Epithelial cell of prostate (primary cell): ENCODE measurements around the gene NUAK2.

Experiments used
- DNase-seq: peaks from one replicate; pipeline ENCODE4 v3.0.0-alpha.2; 2011; ENCODE audit warnings: low read depth, low spot score
- H3K27ac ChIP-seq: fragments of 450-650 bp; 2 replicates; pipeline ENCODE4 v1.5.1; 2017; ENCODE audit warnings: mild to moderate bottlenecking

Gene NUAK2

DNA sequence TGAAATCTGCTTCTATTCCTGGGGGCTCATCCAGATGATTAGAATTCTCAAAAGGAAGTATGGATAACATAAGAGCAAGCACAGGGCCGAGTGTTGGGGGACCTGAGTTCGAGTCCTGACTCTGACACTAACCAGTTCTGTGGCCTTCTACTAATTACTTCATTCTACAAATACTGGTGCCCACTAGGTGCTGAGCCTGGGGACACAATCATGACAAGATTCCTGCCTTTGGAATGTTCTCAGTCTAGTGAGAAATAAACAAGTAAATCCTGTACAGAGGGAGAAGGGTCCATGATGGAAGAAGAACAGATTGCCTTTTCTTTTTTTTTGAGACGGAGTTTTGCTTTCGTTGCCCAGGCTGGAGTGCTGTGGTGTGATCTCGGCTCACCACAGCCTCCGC, 2.2 kb upstream of the NUAK2 start:
- H3K27ac ChIP-seq = no peak overlapping the region
- DNase-seq = no peak

DNA sequence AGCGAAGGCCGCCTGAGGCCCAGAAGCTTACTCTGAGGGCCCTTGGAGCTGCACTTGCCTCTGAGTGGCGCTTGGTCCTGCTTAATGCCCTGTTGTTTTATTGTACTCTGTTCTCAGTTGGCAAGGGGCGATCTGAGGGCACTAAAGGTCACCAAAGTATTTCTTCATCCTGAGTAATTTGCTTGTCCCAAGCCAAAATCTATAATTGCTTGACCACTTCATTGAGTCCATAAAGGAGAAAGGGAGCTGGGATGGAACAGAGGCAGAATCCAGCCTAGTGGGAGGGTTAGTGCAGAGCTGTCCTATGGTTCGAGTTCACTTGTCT, 376 bp upstream of the NUAK2 start:
- H3K27ac ChIP-seq = no peak overlapping the region
- DNase-seq = no peak

DNA sequence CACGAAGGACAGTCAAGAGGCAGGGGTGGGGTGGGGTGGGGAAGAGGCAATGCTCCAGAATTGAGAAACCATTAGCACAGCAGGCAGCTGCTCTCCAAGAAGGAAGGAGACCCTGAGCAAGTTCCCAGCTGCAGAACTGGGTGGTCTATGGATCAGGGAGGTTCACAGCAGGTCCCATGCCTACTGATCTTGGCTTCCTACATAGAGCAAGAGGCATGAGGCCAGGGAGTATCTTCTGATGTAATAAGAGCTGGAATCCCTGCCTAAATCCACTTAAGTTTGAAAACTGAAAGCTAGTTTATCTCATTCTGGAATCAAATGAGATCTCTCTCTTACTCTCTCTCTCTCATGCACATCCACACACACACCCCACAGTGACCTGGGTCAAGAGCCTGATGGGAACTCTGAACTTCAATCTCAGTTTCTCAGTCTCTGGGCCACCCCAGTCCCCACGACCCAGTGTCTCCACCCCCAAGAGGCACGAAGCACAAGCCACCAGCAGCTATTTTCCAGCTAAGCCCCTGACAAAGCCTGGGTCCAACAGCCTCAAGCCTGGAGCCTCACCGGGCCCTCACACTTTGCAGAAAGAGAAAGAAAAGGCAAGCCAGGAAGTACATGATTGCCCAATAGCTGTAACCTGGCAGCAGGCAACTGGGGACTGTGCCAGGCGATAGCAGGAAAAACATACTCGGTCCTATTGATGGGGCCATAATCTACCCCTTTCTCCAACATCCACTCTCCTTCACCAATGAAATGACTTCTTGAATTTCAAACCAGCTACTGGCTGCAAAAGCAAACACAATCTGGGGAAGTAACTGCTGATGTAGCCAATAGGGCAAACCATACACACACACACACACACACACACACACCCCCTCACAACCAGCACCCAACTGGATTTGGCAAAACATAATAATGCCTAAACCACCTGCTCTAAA, 2.2 kb downstream of the NUAK2 start:
- DNase-seq = no peak

DNA sequence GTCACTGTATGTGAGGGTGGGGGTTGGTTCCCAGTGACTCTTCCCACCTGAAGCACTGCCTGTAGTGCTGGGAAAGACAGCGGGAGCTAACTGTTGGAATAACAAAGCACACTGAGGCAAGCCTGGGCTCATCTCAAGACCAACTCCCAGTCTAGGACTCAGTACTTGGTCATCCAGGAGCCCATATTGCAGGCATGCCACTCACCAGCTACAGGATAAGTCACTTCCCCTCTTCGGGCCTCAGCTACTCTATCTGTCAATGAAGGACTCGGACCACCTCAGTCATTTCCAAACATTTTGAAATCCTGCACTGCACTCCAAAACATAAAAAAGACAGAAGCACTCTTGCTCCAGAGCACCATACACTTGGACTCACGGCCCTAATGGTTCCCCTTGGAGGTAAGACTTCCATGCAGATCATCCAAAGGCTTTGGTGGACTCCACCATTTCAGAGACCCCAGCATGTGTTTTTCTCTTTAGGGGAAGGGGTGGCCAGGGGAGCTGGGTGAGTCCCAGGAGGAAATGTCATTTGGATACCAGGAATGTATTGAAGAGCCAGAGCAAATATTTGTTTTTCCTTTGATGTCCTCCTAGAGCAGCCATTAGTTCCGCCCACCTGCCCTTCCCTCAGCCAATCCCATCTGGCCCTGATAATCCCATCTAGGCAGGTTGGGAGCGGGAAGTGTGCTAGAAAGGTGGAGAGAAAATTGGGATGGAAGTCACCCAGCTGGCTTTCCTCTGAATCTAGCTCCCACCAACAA, 3.1 kb downstream of the NUAK2 start:
- H3K27ac ChIP-seq = peak overlapping the region; percentile 97

More for the DNA sequence above, 2.2 kb downstream of the NUAK2 start:
- peak overlapping the region; percentile 97 for H3K27ac ChIP-seq

DNA sequence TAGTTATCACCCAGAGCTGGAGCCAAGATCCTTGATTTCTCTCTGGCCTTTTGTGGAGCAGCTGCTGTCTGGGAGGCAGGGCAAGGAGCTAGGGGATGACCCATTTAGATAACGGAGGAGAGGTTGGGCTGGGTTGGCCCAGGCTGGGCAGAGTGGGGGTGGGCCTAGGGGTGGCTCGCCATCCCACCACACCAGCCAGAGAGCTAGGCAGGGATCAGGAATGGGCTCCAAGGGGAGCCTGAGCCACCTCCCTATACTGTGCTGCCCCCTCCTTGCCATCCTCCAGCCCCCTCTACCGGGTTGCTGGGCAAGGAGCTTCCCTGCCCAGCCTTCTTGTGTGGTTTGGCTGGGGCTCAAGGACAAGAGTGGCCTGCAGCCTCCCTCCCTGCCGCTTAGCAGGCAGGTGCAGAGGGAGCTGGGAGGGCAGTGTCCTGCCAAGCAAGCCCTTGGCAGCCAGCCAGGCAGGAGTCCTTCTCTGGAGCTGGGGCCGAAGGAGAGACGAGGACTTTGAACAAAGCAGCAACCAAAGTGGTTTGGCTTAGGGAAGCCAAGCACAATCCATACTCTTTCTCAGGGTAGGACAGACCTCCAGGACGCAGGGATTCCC, 4.1 kb downstream of the NUAK2 start:
- peak overlapping the region; percentile 97 for H3K27ac ChIP-seq
- no peak for DNase-seq

More for the DNA sequence above, 3.1 kb downstream of the NUAK2 start:
- DNase-seq = peak; percentile 76

DNA sequence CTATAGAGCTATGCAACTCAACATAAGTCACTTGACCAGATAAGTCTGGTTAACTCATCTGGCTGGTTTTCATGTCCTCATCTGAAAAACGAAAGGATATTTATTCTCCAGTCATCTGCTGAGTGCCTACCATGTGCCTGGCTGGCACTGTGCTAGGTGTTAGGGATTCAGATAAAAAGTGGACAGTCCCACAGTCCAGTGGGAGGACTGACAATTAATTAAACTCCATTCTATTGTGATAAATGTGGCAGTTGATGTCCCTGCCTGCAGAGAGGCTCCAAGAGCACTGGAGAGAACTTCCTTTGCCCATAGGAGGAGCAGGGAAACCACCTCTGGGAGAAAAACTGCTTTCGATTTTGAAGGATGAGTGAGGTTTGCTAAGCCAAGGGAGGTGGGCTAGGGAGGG, 5.4 kb downstream of the NUAK2 start:
- no peak for DNase-seq
- H3K27ac ChIP-seq = peak overlapping the region; percentile 97

GRCh38 chr1:205315008-205315618, 6.4 kb downstream of the NUAK2 start:
- no peak for DNase-seq
- peak overlapping the region; percentile 97 for H3K27ac ChIP-seq

DNA sequence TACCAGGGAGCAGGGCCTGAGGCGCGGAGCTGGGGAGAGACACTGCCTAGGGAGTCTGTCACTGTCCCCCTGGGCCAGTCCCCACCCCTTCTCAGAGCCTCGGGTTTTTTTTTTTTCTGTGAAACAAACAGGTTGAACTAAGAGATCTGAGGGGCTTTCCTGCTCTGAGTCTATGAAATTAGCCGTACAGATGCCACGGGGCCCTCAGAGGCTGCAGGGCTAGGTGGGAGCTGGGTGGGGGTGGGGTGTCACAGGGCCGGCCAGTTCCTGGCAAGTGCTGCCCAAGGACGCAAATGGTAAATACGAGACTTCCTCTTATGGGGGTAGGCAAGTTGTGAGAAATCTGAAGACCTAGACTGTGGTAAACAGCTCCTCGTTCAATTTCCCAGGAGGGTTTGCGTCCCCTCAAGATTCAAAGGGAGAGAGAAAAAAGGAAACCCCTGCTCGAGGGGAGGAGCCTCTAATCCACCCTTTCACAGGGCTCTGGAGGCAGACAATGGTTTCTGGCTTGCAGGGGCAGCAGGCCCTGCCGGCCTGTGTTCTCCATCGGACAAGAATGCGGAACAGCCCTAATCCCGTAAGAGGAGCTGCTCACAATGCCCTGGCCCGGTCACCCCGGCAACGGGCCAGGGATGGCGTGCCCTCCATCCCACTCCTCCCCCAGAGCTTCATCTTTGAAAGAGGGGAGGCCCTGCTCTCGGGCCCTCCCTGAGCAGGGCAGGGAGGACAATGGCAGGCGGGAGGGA, 7.8 kb downstream of the NUAK2 start:
- no peak for DNase-seq
- H3K27ac ChIP-seq = peak overlapping the region; percentile 97

DNA sequence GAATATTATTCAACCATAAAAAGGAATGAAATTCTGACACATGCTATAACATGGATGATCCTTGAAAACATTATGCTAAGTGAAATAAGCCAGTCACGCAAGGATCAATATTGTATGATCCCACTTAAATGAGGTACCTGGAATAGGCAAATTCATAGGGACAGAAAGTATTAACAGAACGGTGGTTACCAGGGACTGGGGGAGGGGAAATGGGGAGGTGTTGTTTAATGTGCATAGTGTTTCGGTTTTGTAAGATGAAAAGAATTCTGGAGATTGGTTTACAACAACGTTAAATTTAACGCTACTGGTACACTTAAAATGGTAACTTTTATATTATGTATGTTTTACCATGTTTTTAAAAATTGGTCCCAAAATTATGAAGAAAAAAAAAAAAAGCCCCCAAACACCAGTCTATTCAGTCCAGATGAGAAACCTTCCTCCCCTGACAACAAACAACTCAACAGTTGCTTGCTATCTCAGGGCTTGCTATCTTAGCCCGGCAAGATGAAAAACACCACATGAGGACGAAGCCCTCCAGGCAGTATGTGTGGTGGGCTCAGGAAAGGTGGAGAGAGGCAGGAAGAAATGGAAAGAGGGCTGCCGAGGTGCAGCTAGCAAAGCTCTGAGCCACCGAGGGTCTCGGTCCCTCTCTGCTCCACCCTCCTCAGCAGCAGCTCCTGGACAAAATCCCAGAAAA, 8.5 kb downstream of the NUAK2 start:
- DNase-seq = no peak

GRCh38 chr1:205310976-205311704, 10.4 kb downstream of the NUAK2 start:
- peak overlapping the region; percentile 27 for H3K27ac ChIP-seq
- no peak for DNase-seq

More for the DNA sequence above, 8.5 kb downstream of the NUAK2 start:
- H3K27ac ChIP-seq = peak overlapping the region; percentile 97

- no peak for DNase-seq
- H3K27ac ChIP-seq = peak overlapping the region; percentile 27
Observed at GRCh38 chr1:205309741-205310140, 11.8 kb downstream of the NUAK2 start.

GRCh38 chr1:205306929-205307566, 14.5 kb downstream of the NUAK2 start:
- H3K27ac ChIP-seq = no peak overlapping the region
- DNase-seq = no peak

- peak overlapping the region; percentile 69 for H3K27ac ChIP-seq
- no peak for DNase-seq
Observed at GRCh38 chr1:205304695-205305070, 16.9 kb downstream of the NUAK2 start.

DNA sequence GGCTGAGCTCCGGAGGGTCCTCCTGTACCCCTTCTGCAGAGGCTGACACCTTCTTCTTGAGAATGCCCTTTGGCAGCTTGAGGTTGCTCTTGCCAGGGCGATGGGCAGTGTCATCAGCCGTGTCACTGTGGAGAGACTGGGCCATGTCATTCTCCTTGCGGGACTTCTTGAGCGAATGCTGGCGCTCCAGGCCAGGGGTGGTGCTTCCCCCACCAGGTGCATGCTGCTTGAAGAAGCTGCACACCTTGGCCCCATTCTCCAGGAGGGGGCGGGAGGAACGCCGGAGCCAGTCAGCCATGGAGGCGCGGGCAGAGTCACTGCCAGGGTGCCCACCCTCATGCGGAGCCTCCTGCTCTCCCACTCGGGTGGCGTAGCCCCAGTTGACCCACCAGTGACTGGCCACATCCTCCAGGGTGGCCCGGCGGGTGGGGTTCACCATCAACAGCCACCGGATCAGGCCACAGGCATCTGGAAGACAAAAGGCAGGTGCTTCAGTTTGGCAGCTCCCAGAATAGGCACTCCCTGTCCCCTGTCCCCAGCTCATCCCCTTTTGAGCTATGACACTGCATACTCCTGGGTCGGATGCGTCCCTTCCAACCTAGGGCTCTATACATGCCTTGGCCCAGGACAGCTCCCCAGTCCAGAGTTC, 17.4 kb downstream of the NUAK2 start:
- peak overlapping the region; percentile 69 for H3K27ac ChIP-seq
- no peak for DNase-seq

DNA sequence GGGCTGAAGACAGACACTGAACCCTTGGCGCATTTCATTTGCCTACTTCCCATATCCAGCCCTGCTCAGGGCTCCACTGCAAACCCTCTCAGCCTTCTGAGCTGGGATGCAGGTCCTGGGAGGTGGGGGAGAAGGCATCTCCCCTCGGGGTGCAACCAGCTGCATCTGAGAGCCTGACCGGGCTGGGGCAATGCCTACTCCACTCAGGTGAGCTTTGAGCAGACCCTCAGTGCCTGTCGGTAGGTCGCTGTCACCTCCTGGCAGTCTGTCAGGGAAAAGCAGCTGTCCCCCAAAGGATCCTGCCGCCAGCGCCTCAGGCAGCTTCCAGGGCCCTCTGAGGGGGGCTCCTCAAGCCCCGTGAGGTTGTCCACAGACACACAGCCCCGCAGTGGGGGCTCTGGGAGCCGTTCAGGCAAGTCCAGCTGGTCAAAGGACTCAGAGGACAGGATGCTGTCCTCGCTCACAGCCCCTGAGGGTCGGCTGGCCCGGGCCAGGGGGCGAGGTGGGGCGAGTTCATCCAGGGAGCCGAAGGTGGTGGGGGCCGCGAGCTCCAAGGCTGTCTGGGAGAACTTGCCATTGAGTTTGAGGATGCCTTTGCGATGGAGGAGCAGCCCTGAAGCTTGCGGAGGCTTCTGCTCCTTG, 18.2 kb downstream of the NUAK2 start:
- no peak for DNase-seq

GRCh38 chr1:205301842-205302588, 19.5 kb downstream of the NUAK2 start:
- no peak for DNase-seq
- peak overlapping the region; percentile 96 for H3K27ac ChIP-seq

More for the DNA sequence above, 18.2 kb downstream of the NUAK2 start:
- peak overlapping the region; percentile 11 for H3K27ac ChIP-seq
